GM21390 (cell line): ENCODE results near the gene UBR3.
"Not testable (repeated sequence)": the region's sequence is repeated elsewhere in the genome, so short reads cannot be mapped to it uniquely, and the experiment has no call there.

ENCODE experiments used
- ATAC-seq: cut with Tn5 transposase; IDR thresholded peaks from one replicate; pipeline ENCODE4 v1.9.1; 2021; ENCODE audit not compliant: unreplicated experiment

UBR3 gene

DNA sequence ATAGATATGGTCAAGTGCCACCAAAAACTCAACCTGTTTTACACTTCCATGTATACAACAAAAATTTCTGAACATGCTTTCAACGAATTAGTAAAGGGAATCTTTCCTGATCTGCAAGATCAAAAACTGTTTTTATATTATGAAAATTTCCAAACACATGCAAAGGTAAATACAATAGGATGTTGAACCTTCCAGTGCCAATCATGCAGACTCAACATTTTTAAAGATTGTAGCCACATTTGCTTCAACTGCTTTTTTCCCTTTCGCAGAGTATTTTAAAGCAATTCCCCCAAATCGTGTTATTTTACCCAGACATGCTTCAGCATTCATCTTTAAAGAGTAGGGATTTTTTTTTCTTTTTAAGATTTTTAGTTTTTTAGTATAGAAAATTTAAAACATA, 40.3 kb downstream of the UBR3 start:
- ATAC-seq = no peak

DNA sequence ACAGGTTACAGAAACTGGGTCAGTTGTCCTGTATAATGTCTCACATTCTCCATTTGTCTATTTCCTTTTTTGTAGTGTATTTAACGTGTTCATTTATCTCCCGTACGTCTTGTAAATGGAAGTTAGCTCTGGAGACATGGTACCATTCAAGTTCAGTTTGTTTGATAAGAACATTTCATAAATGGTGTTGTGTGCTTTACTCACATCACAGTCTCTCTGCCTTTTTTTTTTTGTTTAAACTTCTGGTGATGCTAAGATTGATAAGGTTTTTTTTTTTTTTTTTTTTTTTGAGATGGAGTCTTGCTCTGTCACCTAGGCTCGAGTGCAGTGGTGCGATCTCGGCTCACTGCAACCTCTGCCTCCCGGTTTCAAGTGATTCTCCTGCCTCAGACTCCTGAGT, 41.7 kb downstream of the UBR3 start:
- ATAC-seq = no peak

- ATAC-seq = not testable (repeated sequence)
These were observed 44.1 kb downstream of the UBR3 start for GRCh38 chr2:169871369-169871768.

DNA sequence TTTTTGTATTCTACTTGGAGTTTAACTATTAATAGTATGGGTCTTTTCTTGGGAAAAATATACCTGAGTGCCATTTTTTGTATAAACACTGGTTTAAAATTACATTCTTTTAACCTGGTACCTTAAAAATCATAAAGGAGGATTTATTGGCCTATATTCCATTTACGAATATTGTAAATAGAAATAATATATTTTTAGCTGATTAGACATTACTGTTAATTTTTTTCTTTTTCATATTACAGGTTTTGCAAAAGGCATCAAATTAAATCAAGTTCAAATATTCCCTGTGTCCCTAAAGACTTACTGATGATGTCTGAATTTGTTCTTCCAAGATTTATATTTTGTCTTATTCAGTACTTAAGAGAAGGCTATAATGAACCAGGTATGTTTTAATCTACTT, 44.7 kb downstream of the UBR3 start:
- ATAC-seq = no peak

GRCh38 chr2:169877398-169877797, 50.1 kb downstream of the UBR3 start:
- no peak for ATAC-seq

DNA sequence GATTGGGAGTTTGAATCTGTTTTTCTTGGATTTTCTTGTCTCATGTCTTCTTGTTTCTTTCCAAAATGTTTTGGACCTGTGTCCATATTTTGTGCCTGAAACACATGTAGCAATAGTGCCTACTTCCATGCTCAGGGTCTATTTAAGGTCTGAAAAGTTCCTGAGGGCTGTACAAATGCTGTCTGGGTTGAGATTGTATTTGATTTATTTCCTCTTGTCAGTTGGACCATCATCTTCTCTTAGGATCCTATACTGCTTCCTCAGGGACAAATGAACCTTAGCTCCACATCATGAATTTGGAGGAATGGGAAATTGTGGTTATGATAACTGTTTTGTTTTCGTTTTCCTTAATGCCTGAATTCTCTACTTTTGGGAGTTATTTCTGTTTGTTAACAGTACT, 59.9 kb downstream of the UBR3 start:
- no peak for ATAC-seq

DNA sequence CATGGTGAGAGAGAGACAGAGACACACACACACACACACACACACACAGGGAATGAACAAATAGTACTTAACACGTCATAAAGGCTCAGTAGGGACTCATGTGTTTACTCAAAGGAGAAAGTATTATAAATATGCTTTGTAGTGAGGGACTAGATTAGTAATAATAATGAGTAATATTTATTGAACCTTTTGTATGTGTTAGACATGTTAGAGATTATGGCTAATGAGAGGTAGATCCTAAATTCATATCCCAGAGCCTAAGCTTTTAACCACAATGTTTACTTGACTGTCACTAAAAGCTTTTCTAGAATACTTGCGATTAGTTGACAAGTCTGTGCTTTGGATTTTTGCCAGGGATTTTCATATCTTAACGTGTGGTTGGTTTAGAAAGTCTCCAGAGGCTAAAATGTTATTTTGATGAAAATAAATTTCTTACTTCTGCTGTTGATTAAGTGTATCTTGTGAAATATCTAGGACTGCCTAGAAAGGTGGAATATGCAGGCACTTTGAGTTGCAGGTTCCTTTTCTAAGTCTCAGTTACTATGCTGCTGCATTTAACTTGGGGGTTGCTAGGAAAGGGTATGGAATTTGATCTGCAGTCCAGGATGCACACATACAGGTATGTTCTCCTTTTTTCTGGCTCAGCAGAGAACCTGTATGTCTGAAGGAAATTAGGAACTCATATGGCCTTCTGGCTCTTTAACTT, 64.5 kb downstream of the UBR3 start:
- no peak for ATAC-seq

DNA sequence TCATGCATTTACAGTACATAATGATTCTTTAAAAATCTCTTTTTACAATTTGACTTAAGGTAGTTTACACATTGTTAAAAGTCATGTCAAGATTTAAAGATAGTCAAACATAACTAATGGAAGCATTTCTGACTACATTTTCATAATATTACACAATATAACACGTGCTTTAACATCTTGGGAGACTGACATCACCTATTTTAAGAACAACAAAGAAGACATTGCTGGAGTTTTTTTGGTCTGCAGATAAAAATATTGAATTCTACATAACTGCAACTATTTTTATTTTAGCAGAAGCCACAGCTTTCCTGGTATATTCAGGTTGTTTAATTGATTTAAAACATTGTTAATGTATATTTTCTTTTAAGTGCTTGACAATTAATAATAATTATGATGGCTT, 65.7 kb downstream of the UBR3 start:
- no peak for ATAC-seq

- no peak for ATAC-seq
These were observed 68.2 kb downstream of the UBR3 start for GRCh38 chr2:169895294-169895985.

DNA sequence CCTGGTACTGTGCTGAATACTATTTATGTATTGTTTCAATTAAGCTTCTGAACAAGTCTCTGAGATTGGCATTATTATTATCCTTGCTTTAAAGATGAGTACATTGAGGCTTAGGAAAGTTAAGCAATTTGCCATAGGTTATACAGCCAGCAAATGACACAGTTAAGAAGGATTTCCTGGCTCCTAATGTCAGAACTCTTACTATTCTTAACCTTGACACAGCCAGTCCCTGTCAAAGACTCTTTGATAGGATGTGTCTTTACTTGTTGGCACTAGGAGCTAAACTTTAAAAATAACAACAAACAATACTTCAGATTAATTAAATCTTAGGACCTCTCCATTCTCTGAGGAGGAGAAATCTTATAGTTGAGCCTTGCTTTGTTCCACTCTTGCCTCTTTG, 70.6 kb downstream of the UBR3 start:
- ATAC-seq = no peak

- not testable (repeated sequence) for ATAC-seq
These were observed 72.8 kb downstream of the UBR3 start for GRCh38 chr2:169900103-169900502.

DNA sequence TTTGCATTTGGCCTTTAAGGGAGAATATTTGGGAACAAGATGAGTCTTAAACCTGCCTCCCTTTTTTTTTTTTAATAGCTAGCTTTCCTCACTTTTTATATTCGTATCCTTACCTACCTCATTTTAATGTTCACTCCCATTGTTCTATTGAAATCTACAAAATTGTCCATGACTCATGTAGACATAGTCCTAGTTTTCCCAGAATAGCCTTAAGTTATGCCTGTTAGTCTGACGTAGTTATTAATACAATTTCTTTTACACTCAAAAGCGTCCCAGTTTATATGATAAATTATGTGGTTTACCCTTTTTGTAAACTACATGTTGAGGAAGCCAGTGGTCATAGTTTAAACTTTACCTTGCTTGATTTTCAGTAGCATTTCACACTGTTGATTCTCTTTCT, 73.4 kb downstream of the UBR3 start:
- no peak for ATAC-seq

GRCh38 chr2:169906731-169907130, 79.5 kb downstream of the UBR3 start:
- ATAC-seq = no peak

DNA sequence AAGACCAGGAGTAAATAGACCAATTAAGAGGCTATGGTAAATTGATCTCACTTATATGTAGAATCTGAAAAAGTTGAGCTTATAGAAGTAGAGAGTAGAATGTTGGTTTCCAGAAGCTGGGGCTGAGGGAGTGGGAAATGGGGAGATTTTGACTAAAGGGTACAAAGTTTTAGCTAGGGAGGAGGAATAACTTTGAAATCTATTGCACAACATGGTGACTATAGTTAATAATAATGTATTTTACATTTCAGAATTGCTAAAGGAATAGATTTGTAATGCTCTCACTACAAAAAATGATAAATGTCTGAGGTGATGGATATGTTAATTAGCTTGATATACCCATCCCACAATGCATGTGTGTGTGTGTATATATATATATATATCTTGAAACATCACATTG, 82.1 kb downstream of the UBR3 start:
- no peak for ATAC-seq

DNA sequence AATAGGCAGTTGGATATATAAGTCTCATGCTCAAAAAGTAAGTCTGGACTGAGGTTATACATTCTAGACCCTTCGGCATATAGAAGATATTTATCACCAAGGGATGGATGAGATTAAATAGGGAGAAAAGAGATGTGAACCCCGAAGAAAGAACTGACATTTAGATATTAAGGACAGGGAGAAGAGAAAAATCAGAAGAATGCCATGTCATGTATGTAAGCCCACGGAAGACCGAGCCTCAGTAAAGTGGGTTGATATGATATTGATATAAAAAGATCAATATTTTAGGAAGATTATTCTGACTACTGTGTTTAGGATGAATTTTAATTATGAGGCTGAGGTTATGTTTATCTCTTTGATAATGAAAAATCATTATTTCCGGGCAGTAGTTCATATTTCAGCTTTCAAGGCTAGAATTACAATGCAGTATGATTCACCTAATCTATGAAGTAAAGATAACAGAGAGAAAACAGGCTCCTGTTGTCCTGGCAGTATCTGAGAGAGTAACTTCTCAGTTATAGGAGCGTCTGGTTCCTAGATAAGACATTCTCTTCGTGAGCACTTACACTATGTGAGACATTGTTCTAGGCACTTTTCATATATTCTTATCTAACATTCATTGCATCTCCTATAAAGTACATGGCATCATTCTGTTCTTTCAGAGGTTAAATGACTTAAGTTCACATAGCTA, 83.0 kb downstream of the UBR3 start:
- no peak for ATAC-seq

DNA sequence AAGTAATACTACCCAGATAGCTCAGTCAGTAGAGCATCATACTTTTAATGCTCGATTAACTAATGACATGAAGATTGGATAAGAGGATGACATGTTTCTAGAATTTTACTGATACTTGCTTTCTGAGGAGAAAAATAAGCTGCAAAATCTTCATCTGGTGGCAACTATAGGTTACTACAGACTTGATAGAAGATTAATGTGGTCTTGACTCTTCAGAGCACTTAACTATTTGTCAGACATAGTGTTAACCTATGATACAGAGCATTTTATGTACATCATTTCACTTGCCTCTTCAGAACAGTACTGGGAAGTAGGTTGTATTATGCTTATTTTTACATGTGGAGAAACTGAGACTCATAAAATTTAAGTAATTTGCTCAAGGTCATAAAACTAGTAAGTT, 83.9 kb downstream of the UBR3 start:
- no peak for ATAC-seq

GRCh38 chr2:169916623-169917022, 89.4 kb downstream of the UBR3 start:
- ATAC-seq = no peak

DNA sequence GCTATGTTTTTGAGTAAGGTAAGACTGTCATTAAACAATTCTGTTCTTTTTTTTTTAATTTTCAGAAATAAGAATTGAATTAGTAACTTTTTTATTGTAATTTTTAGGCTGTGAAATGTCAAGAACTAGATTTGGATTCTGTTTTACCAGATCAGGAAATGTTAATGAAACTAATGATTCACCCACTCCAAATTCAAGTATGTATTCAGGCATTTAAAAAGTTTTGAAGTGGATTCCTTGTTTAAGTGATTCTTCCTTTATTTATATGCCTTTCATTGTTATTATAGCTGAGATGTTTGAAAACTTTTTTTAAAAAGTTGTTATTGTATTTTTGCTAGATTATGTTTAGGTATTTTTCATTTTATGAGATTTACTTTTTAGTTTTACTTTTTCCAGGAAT, 96.7 kb downstream of the UBR3 start:
- ATAC-seq = no peak

DNA sequence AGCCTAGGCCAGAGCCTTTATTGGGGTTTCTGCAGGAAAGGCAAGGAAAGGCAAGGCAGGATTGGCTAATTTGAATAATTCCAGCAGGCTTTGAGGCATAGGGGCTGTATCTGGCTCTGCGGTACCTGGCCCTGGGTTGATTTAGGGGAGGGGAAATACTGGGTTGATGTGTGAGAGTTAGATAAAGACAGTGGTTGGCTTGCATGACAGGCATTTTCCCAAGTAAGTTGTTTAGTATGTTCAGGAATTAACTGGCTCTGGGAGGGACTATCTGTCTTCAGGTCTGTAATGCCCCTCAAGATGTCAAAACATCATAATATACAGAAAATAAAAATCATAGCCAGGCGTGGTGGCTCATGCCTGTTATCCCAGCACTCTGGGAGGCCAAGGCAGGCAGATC, 98.7 kb downstream of the UBR3 start:
- ATAC-seq = no peak

DNA sequence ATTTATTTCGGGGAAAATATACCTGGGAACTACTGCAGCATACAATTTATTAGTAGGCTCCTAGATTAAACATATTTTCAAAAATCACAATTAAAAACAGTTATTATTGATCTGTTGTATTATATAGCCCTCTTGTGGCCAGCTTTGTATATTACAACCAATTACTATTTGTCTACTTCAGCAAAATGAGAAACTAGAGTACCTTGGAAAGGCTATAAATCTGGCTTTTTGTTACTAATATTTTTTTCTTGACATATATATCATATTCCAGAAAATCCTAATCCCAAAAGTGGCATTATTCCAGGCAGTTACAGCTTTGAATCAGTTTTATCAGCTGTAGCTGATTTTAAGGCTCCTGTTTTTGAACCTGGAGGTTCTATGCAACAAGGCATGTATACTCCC, 101.2 kb downstream of the UBR3 start:
- no peak for ATAC-seq

DNA sequence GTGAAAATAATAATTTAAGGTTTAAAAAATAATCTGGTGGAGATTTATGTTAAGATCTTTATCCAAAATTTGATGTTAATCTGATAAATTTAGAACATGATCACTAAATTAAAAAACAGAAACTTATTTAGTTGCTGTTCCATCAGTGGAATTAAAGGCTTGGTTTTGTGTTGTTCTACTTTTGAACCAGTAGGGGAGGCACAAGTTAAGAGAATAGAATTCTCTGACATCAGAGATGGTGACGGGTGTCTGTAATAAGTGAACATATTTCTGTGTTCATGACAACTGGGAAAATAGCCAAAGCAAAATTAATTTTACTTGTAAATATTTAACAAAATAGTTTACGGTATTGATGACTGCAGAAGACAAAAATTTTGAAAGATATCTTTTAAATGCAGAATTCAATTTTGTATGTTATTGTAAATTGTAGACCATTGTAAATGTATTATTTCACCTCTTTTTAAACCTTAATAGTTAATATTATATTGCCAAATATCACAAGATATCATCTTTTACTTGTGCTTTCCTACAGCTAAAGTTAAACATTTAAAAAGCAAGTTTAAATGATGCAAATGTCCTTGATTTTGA, 106.0 kb downstream of the UBR3 start:
- no peak for ATAC-seq

DNA sequence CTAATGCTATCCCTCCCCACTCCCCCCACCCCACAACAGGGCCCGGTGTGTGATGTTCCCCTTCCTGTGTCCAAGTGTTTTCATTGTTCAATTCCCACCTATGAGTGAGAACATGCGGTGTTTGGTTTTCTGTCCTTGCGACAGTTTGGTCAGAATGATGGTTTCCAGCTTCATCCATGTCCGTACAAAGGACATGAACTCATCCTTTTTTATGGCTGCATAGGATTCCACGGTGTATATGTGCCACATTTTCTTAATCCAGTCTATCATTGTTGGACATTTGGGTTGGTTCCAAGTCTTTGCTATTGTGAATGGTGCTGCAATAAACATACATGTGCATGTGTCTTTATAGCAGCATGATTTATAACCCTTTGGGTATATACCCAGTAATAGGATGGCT, 109.4 kb downstream of the UBR3 start:
- not testable (repeated sequence) for ATAC-seq
